WTC11 (cell line): ENCODE measurements around the gene CPO. TPM values are rescaled to one million over a fixed set of nuclear protein-coding genes. Genes with fewer than 3 reads are reported as not detected.

Experiments
- ATAC-seq: fragments of 200-7000 bp; cut with Tn5 transposase; 2 replicates; pipeline ENCODE4 v1.10.0; 2021; ENCODE audit warnings: mild to moderate bottlenecking, moderate library complexity
- CTCF ChIA-PET: fragments of 300-600 bp; sonication (Branson Sonifier 250); formaldehyde crosslinking; loops from one replicate; lab custom pipeline; 2021; ENCODE audit warnings: antibody characterized with exemption; lab: Charles Lee
- POLR2A ChIA-PET: fragments of 350-600 bp; sonication (Branson Sonifier 250); formaldehyde crosslinking; loops from one replicate; lab custom pipeline; 2021; ENCODE audit warnings: antibody characterized with exemption; lab: Charles Lee
- DNase-seq: peaks from one replicate; pipeline ENCODE4 v3.0.0; 2021; ENCODE audit warnings: low spot score
- H3K27ac Mint-ChIP-seq: 2 replicates; pipeline ENCODE4 v1.8.0; 2021; ENCODE audit warnings: mixed read lengths
- H3K27me3 Mint-ChIP-seq: 2 replicates; pipeline ENCODE4 v1.8.0; 2021; ENCODE audit warnings: low read depth, mild to moderate bottlenecking, moderate library complexity, mixed read lengths
- H3K36me3 Mint-ChIP-seq: 2 replicates; pipeline ENCODE4 v1.8.0; 2021; ENCODE audit warnings: mixed read lengths
- H3K4me1 Mint-ChIP-seq: 2 replicates; pipeline ENCODE4 v1.8.0; 2022; ENCODE audit warnings: mixed read lengths
- H3K4me3 Mint-ChIP-seq: 2 replicates; pipeline ENCODE4 v1.8.0; 2021; ENCODE audit warnings: mild to moderate bottlenecking, moderate library complexity, mixed read lengths
- H3K9me3 Mint-ChIP-seq: 2 replicates; pipeline ENCODE4 v1.8.0; 2021; ENCODE audit warnings: mixed read lengths
- AR ChIP-seq: fragments of 250-450 bp; sonication (Bioruptor Pico); IDR thresholded peaks from 2 replicates; pipeline ENCODE4 v1.9.0; 2021; ENCODE audit warnings: mild to moderate bottlenecking
- ARID4B ChIP-seq: sonication (generic); formaldehyde crosslinking; IDR thresholded peaks from 2 replicates; pipeline ENCODE4 v1.8.0; 2023; ENCODE audit warnings: missing genetic modification reagents, mild to moderate bottlenecking, borderline replicate concordance
- ATF6 ChIP-seq: sonication (generic); formaldehyde crosslinking; IDR thresholded peaks from 2 replicates; pipeline ENCODE4 v1.8.1; 2023; ENCODE audit warnings: mild to moderate bottlenecking, missing genetic modification reagents
- CBFB ChIP-seq: sonication (generic); formaldehyde crosslinking; IDR thresholded peaks from 2 replicates; pipeline ENCODE4 v1.8.1; 2022; ENCODE audit warnings: mild to moderate bottlenecking, low read depth, missing genetic modification reagents
- CREM ChIP-seq: sonication (generic); formaldehyde crosslinking; IDR thresholded peaks from 2 replicates; pipeline ENCODE4 v1.8.1; 2022; ENCODE audit warnings: mild to moderate bottlenecking, missing genetic modification reagents, moderate library complexity
- ESRRA ChIP-seq: sonication (generic); formaldehyde crosslinking; IDR thresholded peaks from 2 replicates; pipeline ENCODE4 v1.8.1; 2022; ENCODE audit warnings: mild to moderate bottlenecking, missing genetic modification reagents, borderline replicate concordance
- GABPB1 ChIP-seq: sonication (generic); formaldehyde crosslinking; IDR thresholded peaks from 2 replicates; pipeline ENCODE4 v1.8.1; 2023; ENCODE audit warnings: mild to moderate bottlenecking, missing genetic modification reagents
- PRDM15 ChIP-seq: sonication (generic); formaldehyde crosslinking; IDR thresholded peaks from 2 replicates; pipeline ENCODE4 v1.8.0; 2022; ENCODE audit warnings: missing genetic modification reagents
- STAT6 ChIP-seq: sonication (generic); formaldehyde crosslinking; conservative IDR thresholded peaks from 2 replicates; pipeline ENCODE4 v1.8.1; 2023; ENCODE audit warnings: mild to moderate bottlenecking, low read depth, missing genetic modification reagents, moderate library complexity
- ZBTB43 ChIP-seq: sonication (generic); formaldehyde crosslinking; IDR thresholded peaks from 2 replicates; pipeline ENCODE4 v1.8.1; 2023; ENCODE audit warnings: mild to moderate bottlenecking, missing genetic modification reagents
- ZNF532 ChIP-seq: fragments of 250-450 bp; sonication (Bioruptor Pico); IDR thresholded peaks from 2 replicates; pipeline ENCODE4 v1.9.0; 2021; ENCODE audit warnings: mild to moderate bottlenecking, borderline replicate concordance
- total RNA-seq: library from RNA; stranded (reverse); gene quantifications from 3 replicates; pipeline ENCODE4 v1.2.3, GENCODE V29; 2021

Gene CPO
- total RNA-seq, 1 experiment from 2014 or later, result 1.2 TPM

GRCh38 chr2:206984206-206984605 lies 44.9 kb downstream of the CPO start (continued):
- TF ChIP-seq PRDM15 (CRISPR knock-in tag) (no peak), ZBTB43 (CRISPR knock-in tag) (no peak), ARID4B (no peak), GABPB1 (CRISPR knock-in tag) (no peak), STAT6 (CRISPR knock-in tag) (no peak), AR (CRISPR knock-in tag) (no peak), ESRRA (CRISPR knock-in tag) (no peak)

- CTCF ChIA-PET, result interaction anchor here (1.0 kb wide), 1 partner anchor 486 kb away, joined by 3 read pairs; no protein-coding TSS in a partner anchor
- no peak overlapping the region for H3K4me3 Mint-ChIP-seq
- H3K27me3 Mint-ChIP-seq, result no peaks in the 10 kb centered on the region
- no peak for ATAC-seq
- H3K27ac Mint-ChIP-seq, result no peak overlapping the region
- H3K36me3 Mint-ChIP-seq, result peaks cover 5% of the 10 kb centered on the region; the same call in 1 of the 2 replicates
- POLR2A ChIA-PET, result no interaction called here
- peaks cover 8% of the 10 kb centered on the region for H3K9me3 Mint-ChIP-seq
- DNase-seq, result no peak
- peaks cover 30% of the 10 kb centered on the region for H3K4me1 Mint-ChIP-seq
- no peak for TF ChIP-seq ZNF532
- TF ChIP-seq CREM, result no peak
- TF ChIP-seq CBFB (CRISPR knock-in tag), result no peak
- TF ChIP-seq ATF6 (CRISPR knock-in tag), result no peak
Measured at GRCh38 chr2:206986943-206987342, 47.6 kb downstream of the CPO start.
